Measurements from ENCODE around the gene EVC2. TPM values are rescaled to one million over a fixed set of nuclear protein-coding genes. Genes with fewer than 3 reads are reported as not detected.

The EVC2 gene
- total RNA-seq, 1 experiment from 2014 or later: 7.8 TPM

DNA sequence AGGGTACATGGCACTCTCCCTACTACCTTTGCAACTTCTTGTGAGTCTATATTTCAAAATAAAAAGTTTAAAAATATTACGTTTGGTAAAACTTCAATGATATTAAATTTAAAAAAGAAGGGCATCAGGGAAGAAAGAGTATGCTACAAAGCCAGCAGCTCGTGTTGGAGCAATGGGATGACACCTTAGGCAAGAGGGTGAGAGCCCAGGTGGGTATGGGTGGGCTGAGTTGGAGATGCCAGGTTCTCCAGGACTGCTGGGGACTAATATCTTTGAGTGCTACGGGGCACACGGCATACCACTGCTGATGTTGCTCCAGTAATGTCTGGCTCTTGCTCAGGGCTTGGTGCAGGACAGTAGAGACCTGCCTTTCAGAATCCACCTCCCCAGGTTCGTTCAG lies 132.4 kb downstream of the EVC2 start:
- TF ChIP-seq, protein P1, sequence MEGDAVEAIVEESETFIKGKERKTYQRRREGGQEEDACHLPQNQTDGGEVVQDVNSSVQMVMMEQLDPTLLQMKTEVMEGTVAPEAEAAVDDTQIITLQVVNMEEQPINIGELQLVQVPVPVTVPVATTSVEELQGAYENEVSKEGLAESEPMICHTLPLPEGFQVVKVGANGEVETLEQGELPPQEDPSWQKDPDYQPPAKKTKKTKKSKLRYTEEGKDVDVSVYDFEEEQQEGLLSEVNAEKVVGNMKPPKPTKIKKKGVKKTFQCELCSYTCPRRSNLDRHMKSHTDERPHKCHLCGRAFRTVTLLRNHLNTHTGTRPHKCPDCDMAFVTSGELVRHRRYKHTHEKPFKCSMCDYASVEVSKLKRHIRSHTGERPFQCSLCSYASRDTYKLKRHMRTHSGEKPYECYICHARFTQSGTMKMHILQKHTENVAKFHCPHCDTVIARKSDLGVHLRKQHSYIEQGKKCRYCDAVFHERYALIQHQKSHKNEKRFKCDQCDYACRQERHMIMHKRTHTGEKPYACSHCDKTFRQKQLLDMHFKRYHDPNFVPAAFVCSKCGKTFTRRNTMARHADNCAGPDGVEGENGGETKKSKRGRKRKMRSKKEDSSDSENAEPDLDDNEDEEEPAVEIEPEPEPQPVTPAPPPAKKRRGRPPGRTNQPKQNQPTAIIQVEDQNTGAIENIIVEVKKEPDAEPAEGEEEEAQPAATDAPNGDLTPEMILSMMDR (conservative IDR thresholded peaks at IDR 0.05): no peak
- H3K27ac Mint-ChIP-seq: no peak overlapping the region

More for the DNA sequence above, 132.4 kb downstream of the EVC2 start:
- Histone ChIP-seq H4K5ac (ENCODE audit: insufficient read length, low read depth, low read length) (no peak overlapping the region), H3K18ac (ENCODE audit: insufficient read length, low read depth, low read length) (no peak overlapping the region), H3K23me2 (ENCODE audit: insufficient read length, low read depth, low read length, poor library complexity, severe bottlenecking) (no peaks in the 10 kb centered on the region), H3K9me3 (ENCODE audit: control insufficient read depth, low read depth, low read length) (no peaks in the 10 kb centered on the region), H3K79me1 (ENCODE audit: insufficient read depth, low read depth, low read length, poor library complexity, severe bottlenecking) (no peaks in the 10 kb centered on the region), H3K27me3 (ENCODE audit: insufficient read depth, low read length) (no peaks in the 10 kb centered on the region), H2BK20ac (ENCODE audit: low read depth, low read length, poor library complexity, severe bottlenecking) (no peak overlapping the region), H3K14ac (ENCODE audit: insufficient read depth, low read length) (no peak overlapping the region; the same call in 1 of the 2 replicates), H2AFZ (ENCODE audit: low read length) (no peak overlapping the region), H3K4ac (ENCODE audit: low read depth, low read length) (no peak overlapping the region), H3K23ac (ENCODE audit: insufficient read length, low read depth, low read length) (no peak overlapping the region), H3K79me2 (ENCODE audit: insufficient read depth, low read length) (no peaks in the 10 kb centered on the region), H3K4me2 (ENCODE audit: insufficient read depth, insufficient read length, low read length) (no peak overlapping the region), H2BK12ac (ENCODE audit: insufficient read length, low read depth, low read length) (no peak overlapping the region), H3K4me1 (ENCODE audit: insufficient read depth, low read length) (no peaks in the 10 kb centered on the region), H2BK15ac (ENCODE audit: low read depth, low read length) (no peak overlapping the region), H4K20me1 (ENCODE audit: control insufficient read depth, insufficient read depth, insufficient read length) (no peaks in the 10 kb centered on the region), H2BK120ac (ENCODE audit: low read depth, low read length, poor library complexity, severe bottlenecking) (no peak overlapping the region), H2BK5ac (ENCODE audit: insufficient read length, low read length) (no peak overlapping the region), H3T11ph (ENCODE audit: low read length) (no peak overlapping the region), H2AK5ac (ENCODE audit: insufficient read length, low read length) (no peak overlapping the region), H3K9ac (ENCODE audit: extremely low read depth, insufficient read length, low read length) (no peak overlapping the region), H3K27ac (ENCODE audit: insufficient read length, low read depth, low read length) (no peak overlapping the region), H4K8ac (replicated peaks; ENCODE audit: insufficient read length, low read depth, low read length) (no peak overlapping the region), H4K91ac (ENCODE audit: insufficient read length, low read depth, low read length) (no peak overlapping the region), H3K56ac (ENCODE audit: insufficient read length, low read depth, low read length) (no peak overlapping the region)
- no CpG with 5 or more reads among the region's 5 CpGs for WGBS (ENCODE audit: extremely low coverage, insufficient read length, low lambda C conversion rate)
- no peak for DNase-seq
- Mint-ChIP-seq H3K4me3 (no peak overlapping the region), H3K9me3 (peaks cover under 1 to 6% of the 10 kb centered on the region in 2 experiments; a peak in 3 of 5 replicates), H3K36me3 (ENCODE audit: insufficient read depth in 1 of 3, low read depth in 3 of 3) (peaks cover 16 to 34% (median 33%) of the 10 kb centered on the region in 3 experiments; a peak in 6 of 7 replicates), H3K4me1 (peaks cover 4% of the 10 kb centered on the region in 2 experiments), H3K27me3 (ENCODE audit: low read depth) (no peaks in the 10 kb centered on the region)
